DOHH2 (cell line): ENCODE results near the gene DNMBP.

Source experiments
- EZH2phosphoT487 ChIP-seq: fragments of 200-600 bp; sonication (generic); IDR thresholded peaks from 2 replicates; pipeline ENCODE4 v1.6.1; 2017; ENCODE audit warnings: borderline replicate concordance, mild to moderate bottlenecking, antibody characterized with exemption, low read length, moderate library complexity, mixed read lengths
- TF ChIP-seq, protein P1 (sequence below): fragments of 200-600 bp; sonication (generic); IDR thresholded peaks from one replicate; pipeline ENCODE4 v1.5.1; 2014; ENCODE audit warnings: antibody characterized with exemption, mild to moderate bottlenecking, low read depth, low read length; ENCODE audit not compliant: poor library complexity, severe bottlenecking

DNA sequence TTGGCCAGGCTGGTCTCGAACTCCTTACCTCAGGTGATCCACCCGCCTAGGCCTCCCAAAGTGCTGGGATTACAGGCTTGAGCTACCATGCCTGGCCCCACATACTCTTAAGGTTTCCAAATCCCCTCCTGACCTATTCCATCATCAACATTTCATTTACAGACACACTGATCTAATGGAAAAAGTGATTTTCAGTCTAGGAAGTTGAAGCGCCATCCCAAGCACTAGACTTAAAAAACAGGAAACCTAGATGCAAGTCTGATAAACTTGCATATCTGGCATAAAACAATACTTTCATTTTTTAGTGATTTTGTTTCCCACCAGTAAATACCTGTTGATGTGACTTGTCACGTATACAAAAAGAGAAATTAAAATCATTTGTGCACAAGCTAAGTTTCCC, 44.0 kb downstream of the DNMBP start:
- TF ChIP-seq, protein P1, sequence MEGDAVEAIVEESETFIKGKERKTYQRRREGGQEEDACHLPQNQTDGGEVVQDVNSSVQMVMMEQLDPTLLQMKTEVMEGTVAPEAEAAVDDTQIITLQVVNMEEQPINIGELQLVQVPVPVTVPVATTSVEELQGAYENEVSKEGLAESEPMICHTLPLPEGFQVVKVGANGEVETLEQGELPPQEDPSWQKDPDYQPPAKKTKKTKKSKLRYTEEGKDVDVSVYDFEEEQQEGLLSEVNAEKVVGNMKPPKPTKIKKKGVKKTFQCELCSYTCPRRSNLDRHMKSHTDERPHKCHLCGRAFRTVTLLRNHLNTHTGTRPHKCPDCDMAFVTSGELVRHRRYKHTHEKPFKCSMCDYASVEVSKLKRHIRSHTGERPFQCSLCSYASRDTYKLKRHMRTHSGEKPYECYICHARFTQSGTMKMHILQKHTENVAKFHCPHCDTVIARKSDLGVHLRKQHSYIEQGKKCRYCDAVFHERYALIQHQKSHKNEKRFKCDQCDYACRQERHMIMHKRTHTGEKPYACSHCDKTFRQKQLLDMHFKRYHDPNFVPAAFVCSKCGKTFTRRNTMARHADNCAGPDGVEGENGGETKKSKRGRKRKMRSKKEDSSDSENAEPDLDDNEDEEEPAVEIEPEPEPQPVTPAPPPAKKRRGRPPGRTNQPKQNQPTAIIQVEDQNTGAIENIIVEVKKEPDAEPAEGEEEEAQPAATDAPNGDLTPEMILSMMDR, result no peak
- no peak for TF ChIP-seq EZH2phosphoT487
